WERI-Rb-1 (cell line): ENCODE results near the gene KCNK15.
A peak's percentile ranks its signal among the peaks of the same experiment; 100 is the strongest.

Source experiments
- DNase-seq: peaks from one replicate; pipeline ENCODE4 v3.0.0-alpha.2; 2020
- H3K27ac ChIP-seq: fragments of 250-450 bp; sonication (Bioruptor Pico); 2 replicates; pipeline ENCODE4 v1.5.1; 2020; ENCODE audit warnings: mild to moderate bottlenecking, moderate library complexity
- H3K27me3 ChIP-seq: fragments of 250-450 bp; sonication (Bioruptor Pico); 2 replicates; pipeline ENCODE4 v1.5.1; 2021; ENCODE audit warnings: mild to moderate bottlenecking, low read depth, moderate library complexity; ENCODE audit not compliant: insufficient read depth, severe bottlenecking
- H3K36me3 ChIP-seq: fragments of 250-450 bp; sonication (Bioruptor Pico); 2 replicates; pipeline ENCODE4 v1.5.1; 2020; ENCODE audit warnings: mild to moderate bottlenecking, moderate library complexity
- H3K4me3 ChIP-seq: 2 replicates; pipeline ENCODE4 v1.5.1; 2011; ENCODE audit warnings: low read depth, mild to moderate bottlenecking, control low read depth, low read length
- H3K9me3 ChIP-seq: fragments of 250-450 bp; sonication (Bioruptor Pico); 2 replicates; pipeline ENCODE4 v1.5.1; 2021; ENCODE audit warnings: mild to moderate bottlenecking, moderate library complexity; ENCODE audit not compliant: severe bottlenecking
- TF ChIP-seq, protein P1 (sequence below): IDR thresholded peaks from 2 replicates; pipeline ENCODE4 v1.5.1; 2011; ENCODE audit warnings: low read depth, mild to moderate bottlenecking, control low read depth, inconsistent platforms, low read length

The KCNK15 gene

GRCh38 chr20:44795836-44796235, 50.2 kb downstream of the KCNK15 start:
- Histone ChIP-seq H3K36me3 (peaks cover 4% of the 10 kb centered on the region), H3K9me3 (no peaks in the 10 kb centered on the region), H3K27ac (no peak overlapping the region), H3K27me3 (no peaks in the 10 kb centered on the region), H3K4me3 (no peak overlapping the region)
- TF ChIP-seq, protein P1, sequence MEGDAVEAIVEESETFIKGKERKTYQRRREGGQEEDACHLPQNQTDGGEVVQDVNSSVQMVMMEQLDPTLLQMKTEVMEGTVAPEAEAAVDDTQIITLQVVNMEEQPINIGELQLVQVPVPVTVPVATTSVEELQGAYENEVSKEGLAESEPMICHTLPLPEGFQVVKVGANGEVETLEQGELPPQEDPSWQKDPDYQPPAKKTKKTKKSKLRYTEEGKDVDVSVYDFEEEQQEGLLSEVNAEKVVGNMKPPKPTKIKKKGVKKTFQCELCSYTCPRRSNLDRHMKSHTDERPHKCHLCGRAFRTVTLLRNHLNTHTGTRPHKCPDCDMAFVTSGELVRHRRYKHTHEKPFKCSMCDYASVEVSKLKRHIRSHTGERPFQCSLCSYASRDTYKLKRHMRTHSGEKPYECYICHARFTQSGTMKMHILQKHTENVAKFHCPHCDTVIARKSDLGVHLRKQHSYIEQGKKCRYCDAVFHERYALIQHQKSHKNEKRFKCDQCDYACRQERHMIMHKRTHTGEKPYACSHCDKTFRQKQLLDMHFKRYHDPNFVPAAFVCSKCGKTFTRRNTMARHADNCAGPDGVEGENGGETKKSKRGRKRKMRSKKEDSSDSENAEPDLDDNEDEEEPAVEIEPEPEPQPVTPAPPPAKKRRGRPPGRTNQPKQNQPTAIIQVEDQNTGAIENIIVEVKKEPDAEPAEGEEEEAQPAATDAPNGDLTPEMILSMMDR, result no peak
- no peak for DNase-seq

GRCh38 chr20:44796311-44796710, 50.6 kb downstream of the KCNK15 start:
- Histone ChIP-seq H3K36me3 (peaks cover 4% of the 10 kb centered on the region), H3K27me3 (no peaks in the 10 kb centered on the region), H3K27ac (no peak overlapping the region), H3K9me3 (no peaks in the 10 kb centered on the region), H3K4me3 (no peak overlapping the region)
- no peak for DNase-seq
- TF ChIP-seq, protein P1, result no peak

GRCh38 chr20:44796758-44797457, 51.2 kb downstream of the KCNK15 start:
- TF ChIP-seq, protein P1, result no peak
- H3K27ac ChIP-seq, result no peak overlapping the region
- H3K9me3 ChIP-seq, result no peaks in the 10 kb centered on the region
- peaks cover 5% of the 10 kb centered on the region for H3K36me3 ChIP-seq
- no peak overlapping the region for H3K4me3 ChIP-seq
- DNase-seq, result no peak
- no peaks in the 10 kb centered on the region for H3K27me3 ChIP-seq

- Histone ChIP-seq H3K36me3 (peaks cover 18% of the 10 kb centered on the region), H3K27me3 (no peaks in the 10 kb centered on the region), H3K27ac (no peak overlapping the region), H3K4me3 (no peak overlapping the region), H3K9me3 (no peaks in the 10 kb centered on the region)
- TF ChIP-seq, protein P1, result no peak
- DNase-seq, result no peak
Measured at GRCh38 chr20:44799691-44800090, 54.0 kb downstream of the KCNK15 start.

DNA sequence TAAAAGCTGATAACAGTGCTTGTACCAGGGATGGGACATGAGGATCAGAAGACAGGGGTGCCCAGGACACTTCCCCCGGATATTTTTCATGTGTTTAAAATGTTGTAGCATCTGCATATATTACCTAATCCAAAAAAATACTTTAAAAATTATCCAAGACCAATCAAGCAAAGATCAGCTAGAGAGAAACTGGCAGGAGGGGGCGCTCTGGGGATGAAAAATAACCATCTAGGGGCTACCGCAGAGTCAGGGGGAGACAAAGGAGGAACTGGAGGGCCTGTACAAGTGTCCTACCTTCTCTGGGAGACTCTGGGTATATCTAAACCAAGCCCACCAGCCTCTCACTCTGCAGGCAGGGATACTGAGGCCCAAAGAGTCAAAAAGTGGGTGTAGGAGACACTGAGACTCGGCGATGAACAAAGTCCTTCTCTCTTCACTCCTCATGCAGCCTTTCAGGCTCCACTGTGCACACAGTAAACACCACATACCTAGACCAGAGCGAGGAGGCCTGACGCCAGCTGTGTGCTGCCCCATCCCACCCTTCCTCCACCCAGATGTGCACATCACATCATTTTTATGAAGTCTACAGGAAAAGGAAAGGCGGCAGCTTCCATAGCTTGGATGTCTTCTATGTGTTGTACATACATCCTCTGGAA, 54.9 kb downstream of the KCNK15 start:
- TF ChIP-seq, protein P1, result peak; percentile 31; the same call in 1 of the 2 replicates
- Histone ChIP-seq H3K36me3 (peaks cover 17% of the 10 kb centered on the region), H3K27me3 (no peaks in the 10 kb centered on the region), H3K9me3 (no peaks in the 10 kb centered on the region), H3K4me3 (no peak overlapping the region), H3K27ac (no peak overlapping the region)
- DNase-seq, result no peak
